Measurements from ENCODE around the gene SYNPO.

- TF ChIP-seq SMC3 (conservative IDR thresholded peaks at IDR 0.05; ENCODE audit: poor library complexity), result no peak
- TF ChIP-seq EZH2 (IDR thresholded peaks at IDR 0.05; ENCODE audit: borderline replicate concordance, insufficient read depth, low read length, poor library complexity, severe bottlenecking), result no peak
- TF ChIP-seq, protein P1, sequence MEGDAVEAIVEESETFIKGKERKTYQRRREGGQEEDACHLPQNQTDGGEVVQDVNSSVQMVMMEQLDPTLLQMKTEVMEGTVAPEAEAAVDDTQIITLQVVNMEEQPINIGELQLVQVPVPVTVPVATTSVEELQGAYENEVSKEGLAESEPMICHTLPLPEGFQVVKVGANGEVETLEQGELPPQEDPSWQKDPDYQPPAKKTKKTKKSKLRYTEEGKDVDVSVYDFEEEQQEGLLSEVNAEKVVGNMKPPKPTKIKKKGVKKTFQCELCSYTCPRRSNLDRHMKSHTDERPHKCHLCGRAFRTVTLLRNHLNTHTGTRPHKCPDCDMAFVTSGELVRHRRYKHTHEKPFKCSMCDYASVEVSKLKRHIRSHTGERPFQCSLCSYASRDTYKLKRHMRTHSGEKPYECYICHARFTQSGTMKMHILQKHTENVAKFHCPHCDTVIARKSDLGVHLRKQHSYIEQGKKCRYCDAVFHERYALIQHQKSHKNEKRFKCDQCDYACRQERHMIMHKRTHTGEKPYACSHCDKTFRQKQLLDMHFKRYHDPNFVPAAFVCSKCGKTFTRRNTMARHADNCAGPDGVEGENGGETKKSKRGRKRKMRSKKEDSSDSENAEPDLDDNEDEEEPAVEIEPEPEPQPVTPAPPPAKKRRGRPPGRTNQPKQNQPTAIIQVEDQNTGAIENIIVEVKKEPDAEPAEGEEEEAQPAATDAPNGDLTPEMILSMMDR (IDR thresholded peaks at IDR 0.05; ENCODE audit: poor library complexity, severe bottlenecking), result no peak
- no peak for TF ChIP-seq TAF1 (IDR thresholded peaks at IDR 0.05; ENCODE audit: low read depth)
Measured at GRCh38 chr5:150675069-150675468, 34.6 kb downstream of the SYNPO start.

All from neural cell (in vitro differentiated cells).